ENCODE results near the gene NR3C2. TPM values are rescaled to one million over a fixed set of nuclear protein-coding genes. Genes with fewer than 3 reads are reported as not detected.

Gene NR3C2
- polyA plus RNA-seq, 3 donors = 0.09 to 0.27 (median 0.20) TPM

DNA sequence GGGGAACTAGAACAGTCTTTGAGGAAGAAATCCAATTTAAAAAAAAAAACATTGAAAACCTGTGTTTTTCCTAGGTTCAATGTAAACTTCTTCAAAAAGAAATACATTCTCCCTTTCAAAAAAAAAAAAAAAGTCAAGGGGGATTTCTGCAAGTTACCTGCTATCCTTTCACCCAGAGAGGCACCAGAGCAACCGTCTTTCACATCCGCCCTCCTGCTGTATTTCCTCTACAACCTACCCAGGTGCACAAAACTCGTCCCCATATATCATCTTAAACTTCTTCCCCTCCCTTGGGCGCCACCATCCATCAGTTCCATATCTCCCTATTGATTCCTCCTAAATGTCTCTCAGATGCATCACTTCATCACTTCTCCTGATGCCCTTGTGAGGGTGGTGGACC, 74.5 kb downstream of the NR3C2 start:
- Histone ChIP-seq H3K4me2 (replicated peaks; ENCODE audit: extremely low read depth, low read length, poor library complexity, severe bottlenecking) (no peak overlapping the region), H3K4me1 (ENCODE audit: control insufficient read depth in 1 of 2, insufficient read depth in 2 of 2, low read length in 2 of 2) (no peaks in the 10 kb centered on the region), H3K4me3 (replicated peaks in 1 of 3; ENCODE audit: low read depth in 2 of 3, low read length in 3 of 3) (no peak overlapping the region), H3K9me3 (replicated peaks in 1 of 2; ENCODE audit: control insufficient read depth in 1 of 2, insufficient read depth in 1 of 2, low read length in 2 of 2) (no peaks in the 10 kb centered on the region), H2AFZ (ENCODE audit: insufficient read depth, low read depth, low read length, poor library complexity, severe bottlenecking) (no peak overlapping the region), H3K27ac (ENCODE audit: low read depth in 1 of 2, low read length in 2 of 2) (no peak overlapping the region), H3K9ac (ENCODE audit: insufficient read depth, low read length, poor library complexity, severe bottlenecking) (no peak overlapping the region), H3K36me3 (replicated peaks in 1 of 2; ENCODE audit: control insufficient read depth in 1 of 2, insufficient read depth in 2 of 2, low read length in 2 of 2) (no peaks in the 10 kb centered on the region), H4K20me1 (ENCODE audit: insufficient read depth, low read length) (no peaks in the 10 kb centered on the region), H3K79me2 (ENCODE audit: insufficient read depth, low read length) (no peaks in the 10 kb centered on the region), H3K27me3 (ENCODE audit: control insufficient read depth in 2 of 2, insufficient read depth in 2 of 2, low read length in 2 of 2) (no peaks in the 10 kb centered on the region)
- Mint-ChIP-seq H3K36me3 (no peaks in the 10 kb centered on the region), H3K4me3 (no peak overlapping the region), H3K9me3 (peaks cover 0 to 3% (median 0%) of the 10 kb centered on the region in 7 donors), H3K27me3 (ENCODE audit: low read depth in 3 of 3) (peaks cover 0 to 9% (median 0%) of the 10 kb centered on the region in 3 donors), H3K27ac (no peak overlapping the region), H3K4me1 (no peaks in the 10 kb centered on the region)
- 95% methylated on average over 3 of the region's 4 CpGs for whole genome bisulfite sequencing (ENCODE audit: insufficient coverage)
- no peak for DNase-seq
- no peak for TF ChIP-seq CTCF (IDR thresholded peaks at IDR 0.05)
- intact Hi-C loops (cut with micrococcal nuclease) = no loop called here

DNA sequence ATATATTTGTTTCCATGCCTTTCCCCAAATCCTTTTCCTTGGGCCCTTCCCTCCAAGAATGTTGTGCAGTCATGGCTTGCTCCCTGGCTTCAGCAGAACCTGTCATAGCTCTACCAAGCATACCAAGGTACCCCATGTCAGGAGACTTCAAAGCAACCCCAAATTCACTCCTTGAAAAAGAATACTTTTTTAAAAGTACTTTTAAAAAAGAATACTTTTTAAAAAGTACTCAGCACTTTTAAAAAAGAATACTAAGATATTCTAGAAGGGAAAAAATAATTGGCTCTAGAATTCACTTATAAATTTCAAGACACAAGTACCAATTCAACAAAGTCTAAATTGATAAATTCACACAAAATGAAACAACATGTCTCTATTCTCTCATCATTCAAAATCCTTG, 76.0 kb downstream of the NR3C2 start:
- no peaks in the 10 kb centered on the region for H3K4me1 Mint-ChIP-seq

More for the DNA sequence above, 76.0 kb downstream of the NR3C2 start:
- no peaks in the 10 kb centered on the region for H3K79me2 ChIP-seq (ENCODE audit: insufficient read depth, low read length)
- no peak overlapping the region for H3K9ac ChIP-seq (ENCODE audit: insufficient read depth, low read length, poor library complexity, severe bottlenecking)
- Mint-ChIP-seq H3K27me3 (ENCODE audit: low read depth in 3 of 3) (peaks cover 0 to 9% (median 0%) of the 10 kb centered on the region in 3 donors), H3K27ac (no peak overlapping the region), H3K4me3 (no peak overlapping the region), H3K36me3 (no peaks in the 10 kb centered on the region), H3K9me3 (peaks cover 0 to 3% (median 0%) of the 10 kb centered on the region in 7 donors)
- TF ChIP-seq CTCF (IDR thresholded peaks at IDR 0.05) = no peak
- H3K27me3 ChIP-seq (ENCODE audit: control insufficient read depth in 2 of 2, insufficient read depth in 2 of 2, low read length in 2 of 2) = no peaks in the 10 kb centered on the region
- intact Hi-C loops (cut with micrococcal nuclease) = no loop called here
- H3K36me3 ChIP-seq (replicated peaks in 1 of 2; ENCODE audit: control insufficient read depth in 1 of 2, insufficient read depth in 2 of 2, low read length in 2 of 2) = no peaks in the 10 kb centered on the region
- H3K4me3 ChIP-seq (replicated peaks in 1 of 3; ENCODE audit: low read depth in 2 of 3, low read length in 3 of 3) = no peak overlapping the region
- H3K9me3 ChIP-seq (replicated peaks in 1 of 2; ENCODE audit: control insufficient read depth in 1 of 2, insufficient read depth in 1 of 2, low read length in 2 of 2) = no peaks in the 10 kb centered on the region
- H3K4me2 ChIP-seq (replicated peaks; ENCODE audit: extremely low read depth, low read length, poor library complexity, severe bottlenecking) = no peak overlapping the region
- no peak overlapping the region for H2AFZ ChIP-seq (ENCODE audit: insufficient read depth, low read depth, low read length, poor library complexity, severe bottlenecking)
- H3K27ac ChIP-seq (ENCODE audit: low read depth in 1 of 2, low read length in 2 of 2) = no peak overlapping the region
- H3K4me1 ChIP-seq (ENCODE audit: control insufficient read depth in 1 of 2, insufficient read depth in 2 of 2, low read length in 2 of 2) = no peaks in the 10 kb centered on the region
- DNase-seq = no peak
- H4K20me1 ChIP-seq (ENCODE audit: insufficient read depth, low read length) = no peaks in the 10 kb centered on the region
